ENCODE data around the gene GJB2.

DNA sequence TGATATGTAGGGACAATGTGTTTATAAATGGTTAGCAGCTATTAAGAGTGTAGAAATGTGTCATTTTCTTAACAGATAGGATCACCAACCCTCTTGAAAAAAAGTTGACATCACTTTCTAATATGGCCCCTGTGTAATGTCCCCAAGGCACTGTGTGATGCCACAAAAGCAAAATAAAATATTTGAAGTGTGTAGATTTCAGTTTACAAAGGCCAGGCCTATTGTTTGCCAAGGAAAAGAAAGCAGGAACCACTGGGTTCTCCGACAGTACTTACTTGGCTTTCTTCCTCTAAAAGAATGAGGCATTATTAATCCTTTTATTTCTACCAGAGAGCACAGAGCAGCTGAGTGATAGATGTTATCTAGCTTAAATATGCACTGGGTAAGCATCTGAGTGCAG is 21.4 kb downstream of the GJB2 start:
- TF ChIP-seq POU6F1 (CRISPR knock-in tag; IDR thresholded peaks at IDR 0.05; ENCODE audit: borderline replicate concordance, low read depth), result no peak
- TF ChIP-seq, protein P1, sequence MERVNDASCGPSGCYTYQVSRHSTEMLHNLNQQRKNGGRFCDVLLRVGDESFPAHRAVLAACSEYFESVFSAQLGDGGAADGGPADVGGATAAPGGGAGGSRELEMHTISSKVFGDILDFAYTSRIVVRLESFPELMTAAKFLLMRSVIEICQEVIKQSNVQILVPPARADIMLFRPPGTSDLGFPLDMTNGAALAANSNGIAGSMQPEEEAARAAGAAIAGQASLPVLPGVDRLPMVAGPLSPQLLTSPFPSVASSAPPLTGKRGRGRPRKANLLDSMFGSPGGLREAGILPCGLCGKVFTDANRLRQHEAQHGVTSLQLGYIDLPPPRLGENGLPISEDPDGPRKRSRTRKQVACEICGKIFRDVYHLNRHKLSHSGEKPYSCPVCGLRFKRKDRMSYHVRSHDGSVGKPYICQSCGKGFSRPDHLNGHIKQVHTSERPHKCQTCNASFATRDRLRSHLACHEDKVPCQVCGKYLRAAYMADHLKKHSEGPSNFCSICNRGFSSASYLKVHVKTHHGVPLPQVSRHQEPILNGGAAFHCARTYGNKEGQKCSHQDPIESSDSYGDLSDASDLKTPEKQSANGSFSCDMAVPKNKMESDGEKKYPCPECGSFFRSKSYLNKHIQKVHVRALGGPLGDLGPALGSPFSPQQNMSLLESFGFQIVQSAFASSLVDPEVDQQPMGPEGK (CRISPR knock-in tag; IDR thresholded peaks at IDR 0.05; ENCODE audit: borderline replicate concordance), result no peak
- no peak for TF ChIP-seq ZFP3 (CRISPR knock-in tag; IDR thresholded peaks at IDR 0.05)
- no peak for TF ChIP-seq RARB (CRISPR knock-in tag; IDR thresholded peaks at IDR 0.05)
- TF ChIP-seq ZC3H10 (CRISPR knock-in tag; IDR thresholded peaks at IDR 0.05), result no peak
